Hepatocyte (in vitro differentiated cells): ENCODE data around the gene AHSP.

Experiments
- EZH2 ChIP-seq: fragments of 200-600 bp; sonication (generic); IDR thresholded peaks from 2 replicates; pipeline ENCODE4 v1.6.1; 2016; ENCODE audit warnings: antibody characterized with exemption, mild to moderate bottlenecking, borderline replicate concordance
- EZH2phosphoT487 ChIP-seq: fragments of 200-600 bp; sonication (generic); IDR thresholded peaks from one replicate; pipeline ENCODE4 v1.6.1; 2018; ENCODE audit warnings: antibody characterized with exemption, mild to moderate bottlenecking, low read depth, moderate library complexity; ENCODE audit not compliant: unreplicated experiment, severe bottlenecking
- TF ChIP-seq, protein P1 (sequence below): fragments of 200-600 bp; sonication (generic); IDR thresholded peaks from 2 replicates; pipeline ENCODE4 v1.5.1; 2016; ENCODE audit warnings: antibody characterized with exemption, mild to moderate bottlenecking; ENCODE audit not compliant: poor library complexity

GRCh38 chr16:31513126-31513525 is 14.6 kb upstream of the AHSP start:
- TF ChIP-seq, protein P1, sequence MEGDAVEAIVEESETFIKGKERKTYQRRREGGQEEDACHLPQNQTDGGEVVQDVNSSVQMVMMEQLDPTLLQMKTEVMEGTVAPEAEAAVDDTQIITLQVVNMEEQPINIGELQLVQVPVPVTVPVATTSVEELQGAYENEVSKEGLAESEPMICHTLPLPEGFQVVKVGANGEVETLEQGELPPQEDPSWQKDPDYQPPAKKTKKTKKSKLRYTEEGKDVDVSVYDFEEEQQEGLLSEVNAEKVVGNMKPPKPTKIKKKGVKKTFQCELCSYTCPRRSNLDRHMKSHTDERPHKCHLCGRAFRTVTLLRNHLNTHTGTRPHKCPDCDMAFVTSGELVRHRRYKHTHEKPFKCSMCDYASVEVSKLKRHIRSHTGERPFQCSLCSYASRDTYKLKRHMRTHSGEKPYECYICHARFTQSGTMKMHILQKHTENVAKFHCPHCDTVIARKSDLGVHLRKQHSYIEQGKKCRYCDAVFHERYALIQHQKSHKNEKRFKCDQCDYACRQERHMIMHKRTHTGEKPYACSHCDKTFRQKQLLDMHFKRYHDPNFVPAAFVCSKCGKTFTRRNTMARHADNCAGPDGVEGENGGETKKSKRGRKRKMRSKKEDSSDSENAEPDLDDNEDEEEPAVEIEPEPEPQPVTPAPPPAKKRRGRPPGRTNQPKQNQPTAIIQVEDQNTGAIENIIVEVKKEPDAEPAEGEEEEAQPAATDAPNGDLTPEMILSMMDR, result no peak
- TF ChIP-seq EZH2phosphoT487 (no peak), EZH2 (no peak)
